ENCODE results near the gene CCDC7. TPM values are rescaled to one million over a fixed set of nuclear protein-coding genes. Genes with fewer than 3 reads are reported as not detected.

CCDC7 gene
- total and polyA plus RNA-seq, 10 of the 15 experiments (the other 5 are each of a cell fraction or from before 2014, with no cell fraction given) = 1.8 to 5.6 (median 3.4) TPM

- intact Hi-C loops (cut with micrococcal nuclease; ENCODE audit: unreplicated experiment) = no loop called here
- no TSS peak for BruUV-seq (replicated peaks)
- POLR2A ChIA-PET = no interaction called here
- H3K9me3 ChIP-seq (replicated peaks; ENCODE audit: control insufficient read depth, insufficient read depth, low read length) = no peaks in the 10 kb centered on the region
- FAIRE-seq (no peak), ATAC-seq (no peak), DNase-seq (ENCODE audit: low read depth, low spot score) (no peak)
- CTCF ChIA-PET = no interaction called here
- no peak overlapping the region for H3K4me3 ChIP-seq
- H3K36me3 ChIP-seq (ENCODE audit: control insufficient read depth in 2 of 2, insufficient read depth in 2 of 2, low read length in 1 of 2) = no peaks in the 10 kb centered on the region
- H3K4me1 ChIP-seq (ENCODE audit: control insufficient read depth, insufficient read depth, low read length) = no peaks in the 10 kb centered on the region
- no peaks in the 10 kb centered on the region for H3K79me2 ChIP-seq (ENCODE audit: control insufficient read depth, insufficient read depth, low read length)
- H3K4me2 ChIP-seq (ENCODE audit: control insufficient read depth, insufficient read depth) = no peak overlapping the region
- H2AFZ ChIP-seq (ENCODE audit: control insufficient read depth, low read depth, low read length) = no peak overlapping the region
- no peak overlapping the region for H3K27ac ChIP-seq (ENCODE audit: control insufficient read depth, insufficient read depth)
- RAD21 ChIA-PET (ENCODE audit: unreplicated experiment) = no interaction called here
- in situ Hi-C loops (cut with MboI) = no loop called here
- SMC1A ChIA-PET (ENCODE audit: uncharacterized antibody, unreplicated experiment) = no interaction called here
- 61% methylated on average over 8 of the region's 8 CpGs for WGBS (ENCODE audit: insufficient coverage, insufficient replicate concordance, low lambda C conversion rate, missing lambda C conversion rate)
- no peak for TF ChIP-seq CREB1 (IDR thresholded peaks at IDR 0.05; ENCODE audit: low read depth)
- TF ChIP-seq SP1 (IDR thresholded peaks at IDR 0.05; ENCODE audit: low read depth, low read length) = no peak
- TF ChIP-seq RELB (IDR thresholded peaks at IDR 0.05; ENCODE audit: low read depth) = no peak
- no peak for TF ChIP-seq GATAD2B (conservative IDR thresholded peaks at IDR 0.05; ENCODE audit: low read depth)
- TF ChIP-seq NRF1 (conservative IDR thresholded peaks at IDR 0.05; ENCODE audit: low read depth, low read length) = no peak
- TF ChIP-seq NFYB (IDR thresholded peaks at IDR 0.05; ENCODE audit: insufficient read depth, low read depth, low read length) = no peak
- no peaks in the 10 kb centered on the region for H3K27me3 ChIP-seq (replicated peaks in 1 of 2; ENCODE audit: control insufficient read depth in 2 of 2, insufficient read depth in 2 of 2, low read length in 1 of 2)
- H3K9ac ChIP-seq (ENCODE audit: control insufficient read depth, insufficient read depth, low read length) = no peak overlapping the region
- H4K20me1 ChIP-seq (ENCODE audit: control insufficient read depth, insufficient read depth) = no peaks in the 10 kb centered on the region
These were observed 445.3 kb downstream of the CCDC7 start for GRCh38 chr10:32891261-32891660.

GRCh38 chr10:32893434-32893833, 447.5 kb downstream of the CCDC7 start:
- ChIA-PET SMC1A (ENCODE audit: uncharacterized antibody, unreplicated experiment) (no interaction called here), CTCF (no interaction called here), RAD21 (ENCODE audit: unreplicated experiment) (no interaction called here), POLR2A (no interaction called here)
- FAIRE-seq (no peak), ATAC-seq (no peak), DNase-seq (ENCODE audit: low read depth, low spot score) (no peak)
- no peaks in the 10 kb centered on the region for H3K9me3 ChIP-seq (replicated peaks; ENCODE audit: control insufficient read depth, insufficient read depth, low read length)
- H3K27me3 ChIP-seq (replicated peaks in 1 of 2; ENCODE audit: control insufficient read depth in 2 of 2, insufficient read depth in 2 of 2, low read length in 1 of 2) = no peaks in the 10 kb centered on the region
- H3K9ac ChIP-seq (ENCODE audit: control insufficient read depth, insufficient read depth, low read length) = no peak overlapping the region
- no peak overlapping the region for H3K4me2 ChIP-seq (ENCODE audit: control insufficient read depth, insufficient read depth)
- no peak overlapping the region for H2AFZ ChIP-seq (ENCODE audit: control insufficient read depth, low read depth, low read length)
- H3K4me3 ChIP-seq = no peak overlapping the region
- no peaks in the 10 kb centered on the region; a peak in 1 of 4 replicates for H3K36me3 ChIP-seq (ENCODE audit: control insufficient read depth in 2 of 2, insufficient read depth in 2 of 2, low read length in 1 of 2)
- H3K79me2 ChIP-seq (ENCODE audit: control insufficient read depth, insufficient read depth, low read length) = no peaks in the 10 kb centered on the region
- H4K20me1 ChIP-seq (ENCODE audit: control insufficient read depth, insufficient read depth) = no peaks in the 10 kb centered on the region
- H3K27ac ChIP-seq (ENCODE audit: control insufficient read depth, insufficient read depth) = no peak overlapping the region
- intact Hi-C loops (cut with micrococcal nuclease; ENCODE audit: unreplicated experiment) (no loop called here), in situ Hi-C loops (cut with MboI) (no loop called here)
- 50% methylated on average over 3 of the region's 3 CpGs for WGBS (ENCODE audit: insufficient coverage, insufficient replicate concordance, low lambda C conversion rate, missing lambda C conversion rate)
- no TSS peak for BruUV-seq (replicated peaks)
- no peaks in the 10 kb centered on the region for H3K4me1 ChIP-seq (ENCODE audit: control insufficient read depth, insufficient read depth, low read length)
- TF ChIP-seq IRF3 (IDR thresholded peaks at IDR 0.05) (no peak), MYC (IDR thresholded peaks at IDR 0.05; ENCODE audit: insufficient read depth, insufficient read length, insufficient replicate concordance, low read length, severe bottlenecking) (no peak), POLR2A (IDR thresholded peaks at IDR 0.05; ENCODE audit: low read depth, low read length) (no peak), E2F8 (IDR thresholded peaks at IDR 0.05; ENCODE audit: low read depth, partially characterized antibody) (no peak), TCF12 (IDR thresholded peaks at IDR 0.05; ENCODE audit: low read depth, low read length) (no peak), MEF2A (IDR thresholded peaks at IDR 0.05; ENCODE audit: insufficient read depth, low read depth, low read length) (no peak), SP1 (IDR thresholded peaks at IDR 0.05; ENCODE audit: low read depth, low read length) (no peak)
